VCaP (cell line): Measurements from ENCODE around the gene GPSM1.
A peak's percentile ranks its signal among the peaks of the same experiment; 100 is the strongest.

ENCODE experiments used
- H3K27ac ChIP-seq: fragments of 450-650 bp; 2 replicates; pipeline ENCODE4 v1.5.1; 2017
- TF ChIP-seq, protein P1 (sequence below): fragments of 450-650 bp; conservative IDR thresholded peaks from 2 replicates; pipeline ENCODE4 v1.5.1; 2017; ENCODE audit warnings: mild to moderate bottlenecking, moderate library complexity

The GPSM1 gene

DNA sequence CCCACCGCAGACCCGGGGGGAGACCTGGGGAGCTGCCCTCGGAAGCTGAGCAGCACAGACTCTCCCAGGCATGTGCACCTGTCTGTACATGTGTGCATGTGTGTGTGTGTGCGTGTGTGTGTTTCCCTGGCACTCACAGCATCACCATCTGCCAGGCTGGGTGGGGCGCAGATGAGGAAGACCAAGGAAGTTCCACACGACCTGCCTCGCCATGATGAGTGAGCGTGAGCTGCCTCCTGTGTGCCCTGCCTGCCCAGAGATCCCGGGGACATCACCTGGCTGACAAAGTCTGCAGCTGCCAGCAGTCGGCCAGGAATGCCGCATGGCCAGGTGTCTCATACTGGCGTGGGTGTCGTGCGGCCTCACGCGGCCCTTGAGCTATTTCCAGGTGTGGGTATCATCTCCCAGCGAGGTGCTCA is 4.0 kb upstream of the GPSM1 start:
- TF ChIP-seq, protein P1, sequence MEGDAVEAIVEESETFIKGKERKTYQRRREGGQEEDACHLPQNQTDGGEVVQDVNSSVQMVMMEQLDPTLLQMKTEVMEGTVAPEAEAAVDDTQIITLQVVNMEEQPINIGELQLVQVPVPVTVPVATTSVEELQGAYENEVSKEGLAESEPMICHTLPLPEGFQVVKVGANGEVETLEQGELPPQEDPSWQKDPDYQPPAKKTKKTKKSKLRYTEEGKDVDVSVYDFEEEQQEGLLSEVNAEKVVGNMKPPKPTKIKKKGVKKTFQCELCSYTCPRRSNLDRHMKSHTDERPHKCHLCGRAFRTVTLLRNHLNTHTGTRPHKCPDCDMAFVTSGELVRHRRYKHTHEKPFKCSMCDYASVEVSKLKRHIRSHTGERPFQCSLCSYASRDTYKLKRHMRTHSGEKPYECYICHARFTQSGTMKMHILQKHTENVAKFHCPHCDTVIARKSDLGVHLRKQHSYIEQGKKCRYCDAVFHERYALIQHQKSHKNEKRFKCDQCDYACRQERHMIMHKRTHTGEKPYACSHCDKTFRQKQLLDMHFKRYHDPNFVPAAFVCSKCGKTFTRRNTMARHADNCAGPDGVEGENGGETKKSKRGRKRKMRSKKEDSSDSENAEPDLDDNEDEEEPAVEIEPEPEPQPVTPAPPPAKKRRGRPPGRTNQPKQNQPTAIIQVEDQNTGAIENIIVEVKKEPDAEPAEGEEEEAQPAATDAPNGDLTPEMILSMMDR, result no peak
- H3K27ac ChIP-seq, result no peak overlapping the region

DNA sequence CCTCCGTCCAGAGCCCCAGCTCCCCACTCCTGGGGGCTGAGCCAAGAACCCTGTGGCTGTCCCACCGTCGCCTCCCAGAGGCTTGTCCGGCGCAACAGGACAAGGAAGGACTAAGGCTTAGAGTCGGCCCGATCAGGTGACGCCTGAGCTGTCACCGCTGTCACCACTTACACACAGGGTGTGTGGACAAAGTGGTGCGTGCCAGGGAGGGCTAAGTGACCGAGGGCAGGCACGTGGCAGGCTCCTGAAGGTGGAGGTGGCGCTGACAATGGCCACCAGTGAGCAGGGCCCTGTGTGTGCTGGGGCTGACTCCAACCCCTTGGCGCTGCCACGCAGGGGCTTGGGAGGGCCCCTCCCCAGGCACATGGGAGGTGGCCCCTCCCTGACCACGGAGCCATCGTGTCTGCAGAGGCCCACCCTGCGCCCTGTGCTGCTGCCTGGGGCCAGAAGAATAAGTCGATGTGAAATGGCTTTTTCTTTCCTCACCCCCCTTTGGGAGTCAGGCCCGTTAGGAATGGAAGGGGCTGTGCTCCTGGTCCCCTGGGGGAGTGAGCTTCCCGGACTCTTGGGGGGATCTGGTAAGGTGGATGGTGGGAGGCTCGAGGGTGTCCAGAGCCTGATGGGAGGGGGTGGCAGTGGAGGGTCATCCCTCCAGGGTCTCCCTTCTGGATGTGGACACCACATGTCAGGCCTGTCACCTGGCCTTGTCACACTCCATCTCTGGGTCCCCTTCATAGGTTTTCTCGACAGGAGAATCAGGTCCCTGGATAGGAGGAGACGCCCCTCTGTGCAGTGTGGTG is 2.6 kb upstream of the GPSM1 start:
- TF ChIP-seq, protein P1, result peak; percentile 18
- no peak overlapping the region for H3K27ac ChIP-seq

DNA sequence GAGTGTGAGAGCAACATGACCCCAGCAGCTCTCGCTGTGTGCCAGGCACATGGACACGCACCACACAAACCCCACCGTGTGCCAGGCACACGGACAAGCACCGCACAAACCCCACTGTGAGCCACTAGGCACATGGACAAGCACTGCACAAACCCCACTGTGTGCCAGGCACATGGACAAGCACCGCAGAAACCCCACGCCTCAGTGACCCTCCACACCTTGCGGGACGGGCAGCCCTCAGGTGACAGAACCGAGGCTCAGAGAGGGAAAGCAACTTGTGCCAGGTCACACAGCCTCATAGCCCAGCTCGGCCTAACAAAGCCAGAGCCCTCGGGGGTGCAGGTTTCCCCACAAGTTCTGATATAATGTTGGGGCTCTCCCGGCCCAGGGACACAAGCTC is 2.0 kb upstream of the GPSM1 start:
- no peak overlapping the region for H3K27ac ChIP-seq
- TF ChIP-seq, protein P1, result no peak

DNA sequence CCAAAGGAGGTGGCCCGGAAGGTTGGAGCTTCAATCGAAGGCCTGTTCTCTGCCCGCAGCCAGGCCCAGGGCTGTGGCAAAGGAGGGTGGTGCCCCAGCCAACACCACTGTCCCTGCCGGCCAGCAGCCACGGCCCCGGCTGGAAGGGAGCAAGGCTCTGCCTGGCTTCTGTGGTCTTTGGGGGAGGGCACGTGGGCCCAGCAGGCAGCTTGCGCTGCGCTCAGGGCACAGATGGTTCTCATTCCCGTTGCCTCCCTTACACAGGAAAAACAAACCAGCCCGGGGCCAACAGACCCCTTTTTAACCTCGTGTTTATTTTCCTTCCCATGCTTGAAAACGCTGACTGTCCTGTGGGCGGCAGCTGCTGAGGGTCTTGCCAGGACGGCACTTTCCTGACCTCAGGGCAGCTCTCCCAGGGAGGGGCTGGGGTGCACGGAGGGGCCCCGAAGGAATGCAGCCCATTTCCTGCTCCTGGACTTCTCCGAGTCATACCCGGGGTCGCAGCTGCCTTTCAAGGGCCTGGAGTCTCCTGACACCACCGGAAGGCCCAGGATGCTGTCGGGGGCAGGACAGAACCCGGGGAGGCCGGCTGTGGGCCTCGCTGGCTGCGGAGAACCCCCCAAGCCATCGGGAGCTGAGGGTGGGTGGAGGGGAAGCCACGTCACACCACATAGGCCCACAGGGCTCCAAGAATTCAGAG is 1.1 kb upstream of the GPSM1 start:
- TF ChIP-seq, protein P1, result no peak
- H3K27ac ChIP-seq, result peak overlapping the region; percentile 84

DNA sequence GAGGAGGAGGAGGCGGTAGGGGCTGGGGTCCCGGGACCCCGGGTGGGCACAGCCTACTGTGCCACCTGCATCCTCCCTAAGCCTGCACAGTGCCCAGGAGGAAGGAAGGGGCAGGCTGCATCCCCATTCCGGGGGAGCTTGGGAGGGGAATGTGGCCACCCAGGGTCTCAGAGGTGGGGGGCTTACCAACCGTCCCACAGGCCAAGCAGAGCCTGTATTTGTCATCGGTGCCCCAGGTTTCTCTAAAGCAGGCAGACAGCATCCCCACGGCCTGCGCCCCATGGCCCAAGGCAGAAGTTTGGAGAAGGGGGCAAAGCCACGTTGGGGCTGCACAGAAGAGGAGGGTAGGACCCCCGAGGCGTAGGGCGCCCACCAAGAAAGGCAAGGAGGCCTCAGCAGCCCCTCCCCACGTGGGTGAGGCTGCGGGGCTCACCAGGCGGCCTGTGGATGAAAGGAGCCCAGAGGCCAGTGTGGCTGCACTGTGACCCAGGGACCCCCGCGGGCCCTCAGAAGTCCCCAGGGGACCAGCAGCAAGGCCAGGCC is 507 bp upstream of the GPSM1 start:
- peak overlapping the region; percentile 84 for H3K27ac ChIP-seq

DNA sequence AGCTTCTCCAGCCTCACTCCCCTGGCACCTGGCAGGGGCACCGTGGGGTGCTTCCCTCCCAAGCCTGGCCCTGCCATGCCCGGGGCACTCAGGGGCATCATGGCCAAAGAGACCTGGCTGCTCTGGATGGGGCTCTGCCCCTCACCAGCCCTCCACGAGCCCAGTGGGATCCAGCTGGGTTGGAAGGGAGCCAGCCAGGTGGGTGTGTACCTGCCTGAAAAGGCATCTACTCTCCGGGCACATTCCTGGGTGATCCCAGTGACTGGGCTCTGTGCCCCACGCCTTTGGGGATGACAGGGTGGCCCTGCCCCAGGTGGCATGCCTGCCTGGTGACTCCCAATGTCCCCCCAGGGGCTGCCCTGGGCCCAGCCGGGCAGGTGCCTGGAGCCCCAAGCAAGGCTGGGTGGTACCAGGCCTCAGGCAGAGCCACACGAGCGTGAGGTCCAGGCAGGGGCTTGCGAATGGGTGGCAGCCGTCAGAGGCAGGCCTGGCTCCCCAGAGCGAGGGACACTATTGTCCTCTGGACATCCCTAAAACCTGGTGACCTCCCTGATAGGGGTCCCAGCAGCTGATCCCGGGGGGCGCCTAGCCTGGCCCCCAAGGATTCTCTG is 777 bp downstream of the GPSM1 start:
- TF ChIP-seq, protein P1, result no peak
- H3K27ac ChIP-seq, result peak overlapping the region; percentile 84

More for the DNA sequence above, 507 bp upstream of the GPSM1 start:
- TF ChIP-seq, protein P1, result no peak

DNA sequence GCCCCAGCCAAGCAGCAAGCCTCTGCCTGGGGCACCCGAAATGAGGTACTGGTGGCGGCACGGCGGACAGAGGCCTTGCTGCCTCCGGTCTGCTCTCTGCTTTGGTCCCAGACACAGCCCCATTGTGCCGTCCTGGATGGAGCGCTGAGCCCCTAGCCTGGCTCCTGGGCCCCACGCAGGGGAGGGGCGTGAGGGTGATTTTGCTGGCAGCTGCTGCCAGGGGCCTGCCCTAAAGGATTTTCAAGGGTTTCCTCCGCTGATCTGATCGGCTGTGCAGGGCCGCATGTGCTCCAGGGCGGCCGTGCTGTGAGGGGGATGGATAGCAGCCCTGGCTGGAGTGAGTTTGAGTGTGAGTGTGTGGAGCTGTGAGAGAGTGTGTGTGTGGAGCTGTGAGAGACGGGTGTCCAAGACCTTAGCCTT is 1.3 kb downstream of the GPSM1 start:
- TF ChIP-seq, protein P1, result no peak
- peak overlapping the region; percentile 84 for H3K27ac ChIP-seq
